Endothelial cell (in vitro differentiated cells): Measurements from ENCODE around the gene RBFOX2. TPM values are rescaled to one million over a fixed set of nuclear protein-coding genes. Genes with fewer than 3 reads are reported as not detected.

Experiments used
- DNase-seq: peaks from one replicate; pipeline ENCODE4 v3.0.0; 2021; ENCODE audit warnings: low spot score
- H3K27ac Mint-ChIP-seq: one replicate; pipeline ENCODE4 v1.8.0; 2021; ENCODE audit warnings: mixed read lengths, inconsistent platforms; ENCODE audit not compliant: unreplicated experiment
- H3K27me3 Mint-ChIP-seq: one replicate; pipeline ENCODE4 v1.8.0; 2021; ENCODE audit warnings: mild to moderate bottlenecking, moderate library complexity, mixed read lengths, inconsistent platforms; ENCODE audit not compliant: unreplicated experiment
- H3K36me3 Mint-ChIP-seq: one replicate; pipeline ENCODE4 v1.8.0; 2021; ENCODE audit warnings: mild to moderate bottlenecking, low read depth, mixed read lengths, inconsistent platforms; ENCODE audit not compliant: unreplicated experiment
- H3K4me1 Mint-ChIP-seq: one replicate; pipeline ENCODE4 v1.8.0; 2021; ENCODE audit warnings: mild to moderate bottlenecking, mixed read lengths, inconsistent platforms; ENCODE audit not compliant: unreplicated experiment
- H3K4me3 Mint-ChIP-seq: one replicate; pipeline ENCODE4 v1.8.0; 2021; ENCODE audit warnings: mild to moderate bottlenecking, mixed read lengths, inconsistent platforms; ENCODE audit not compliant: unreplicated experiment
- H3K9me3 Mint-ChIP-seq: one replicate; pipeline ENCODE4 v1.8.0; 2021; ENCODE audit warnings: mixed read lengths, inconsistent platforms; ENCODE audit not compliant: unreplicated experiment
- CTCF ChIP-seq: fragments of 200-600 bp; sonication (generic); IDR thresholded peaks from one replicate; pipeline ENCODE4 v1.5.0; 2021; ENCODE audit warnings: antibody characterized with exemption; ENCODE audit not compliant: unreplicated experiment
- total RNA-seq: library from RNA; stranded (reverse); fragmentation: NEBNext Ultra II Directional; extraction: Animal tissue kit (Norgen Biotek cat#: 25700); gene quantifications from one replicate; pipeline ENCODE4 v1.2.1, GENCODE V29; 2021; ENCODE audit not compliant: unreplicated experiment

RBFOX2 gene
- total RNA-seq, 1 donor from 2014 or later = 228 TPM

- no peak for DNase-seq
- Mint-ChIP-seq H3K27me3 (peaks cover 6% of the 10 kb centered on the region), H3K4me1 (peaks cover 50% of the 10 kb centered on the region)
These were observed 49.7 kb downstream of the RBFOX2 start for GRCh38 chr22:35978889-35979288.

GRCh38 chr22:35978201-35978600 is 50.4 kb downstream of the RBFOX2 start:
- no peak for DNase-seq
- no peaks in the 10 kb centered on the region for H3K36me3 Mint-ChIP-seq
- no peaks in the 10 kb centered on the region for H3K9me3 Mint-ChIP-seq
- no peak for TF ChIP-seq CTCF
- peaks cover 6% of the 10 kb centered on the region for H3K27me3 Mint-ChIP-seq
- peaks cover 52% of the 10 kb centered on the region for H3K4me1 Mint-ChIP-seq
- no peak overlapping the region for H3K27ac Mint-ChIP-seq
- H3K4me3 Mint-ChIP-seq = no peak overlapping the region

More at GRCh38 chr22:35978889-35979288, 49.7 kb downstream of the RBFOX2 start:
- H3K4me3 Mint-ChIP-seq = no peak overlapping the region
- H3K9me3 Mint-ChIP-seq = no peaks in the 10 kb centered on the region
- no peak overlapping the region for H3K27ac Mint-ChIP-seq
- TF ChIP-seq CTCF = no peak
- H3K36me3 Mint-ChIP-seq = no peaks in the 10 kb centered on the region

GRCh38 chr22:35977136-35977535 is 51.5 kb downstream of the RBFOX2 start:
- Mint-ChIP-seq H3K27ac (no peak overlapping the region), H3K36me3 (no peaks in the 10 kb centered on the region), H3K4me1 (peaks cover 52% of the 10 kb centered on the region), H3K9me3 (no peaks in the 10 kb centered on the region), H3K27me3 (peaks cover 6% of the 10 kb centered on the region), H3K4me3 (no peak overlapping the region)
- no peak for DNase-seq
- TF ChIP-seq CTCF = no peak

- Mint-ChIP-seq H3K27me3 (peaks cover 6% of the 10 kb centered on the region), H3K27ac (peak overlapping the region; percentile 96), H3K36me3 (peaks cover 3% of the 10 kb centered on the region), H3K9me3 (no peaks in the 10 kb centered on the region), H3K4me1 (peaks cover 76% of the 10 kb centered on the region), H3K4me3 (no peak overlapping the region)
- no peak for DNase-seq
- TF ChIP-seq CTCF = no peak
These were observed 55.2 kb downstream of the RBFOX2 start for GRCh38 chr22:35973388-35973787.

- H3K4me1 Mint-ChIP-seq = peaks cover 80% of the 10 kb centered on the region
- H3K27me3 Mint-ChIP-seq = peaks cover 3% of the 10 kb centered on the region
- no peaks in the 10 kb centered on the region for H3K9me3 Mint-ChIP-seq
- H3K27ac Mint-ChIP-seq = peak overlapping the region; percentile 96
- peaks cover 3% of the 10 kb centered on the region for H3K36me3 Mint-ChIP-seq
- H3K4me3 Mint-ChIP-seq = no peak overlapping the region
- DNase-seq = no peak
- no peak for TF ChIP-seq CTCF
These were observed 56.1 kb downstream of the RBFOX2 start for GRCh38 chr22:35972559-35972958.
